Measurements from ENCODE around the gene ASIC1. TPM values are rescaled to one million over a fixed set of nuclear protein-coding genes. Genes with fewer than 3 reads are reported as not detected.

Gene ASIC1
- total RNA-seq, 2 donors from 2014 or later = 0.52 to 0.99 TPM

DNA sequence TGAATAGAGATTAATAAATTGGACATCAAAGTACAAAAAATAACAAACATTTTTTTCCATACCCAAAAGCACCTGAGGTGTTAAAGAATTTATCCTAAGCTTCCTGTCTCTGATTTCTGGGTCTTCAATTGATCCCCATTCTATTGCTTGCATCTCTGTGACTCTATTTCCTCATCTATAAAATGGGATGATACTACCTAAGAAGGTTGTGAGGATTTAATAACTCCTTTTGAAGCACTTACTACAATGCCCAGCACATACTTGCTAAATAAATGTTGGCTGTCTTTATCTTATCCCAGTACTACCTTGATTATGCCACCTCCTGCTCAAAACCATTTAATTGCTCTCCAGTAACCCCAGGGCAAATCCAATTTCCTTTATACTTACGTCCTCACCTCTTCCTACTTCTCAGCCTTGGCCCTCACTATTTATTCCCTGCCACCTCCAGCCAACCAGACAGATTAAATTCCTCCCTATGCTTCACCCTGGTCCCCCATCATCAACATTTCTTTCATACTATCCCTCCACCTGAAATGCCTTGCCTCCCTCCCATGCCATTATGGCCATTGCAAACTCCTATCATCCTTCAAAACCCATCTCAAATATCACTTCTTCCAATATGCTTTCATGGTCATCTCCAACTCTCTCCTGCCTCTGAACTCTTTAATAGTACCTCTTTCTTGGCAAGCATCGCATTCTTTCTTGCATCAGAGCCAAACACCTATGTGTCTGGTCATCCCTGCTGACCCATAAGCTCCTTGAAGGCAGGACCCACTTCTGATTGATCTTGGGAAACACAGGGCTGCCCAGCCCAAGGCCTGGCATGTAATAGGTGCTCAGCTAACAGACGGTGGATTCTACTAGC, 7.9 kb upstream of the ASIC1 start:
- H3K27me3 ChIP-seq = no peaks in the 10 kb centered on the region
- ATAC-seq = no peak
- H3K27ac ChIP-seq = no peak overlapping the region
- WGBS, 2 donors = 80 to 86% methylated on average over 3 of the region's 3 CpGs
- DNase-seq = no peak
- H3K4me3 ChIP-seq = no peak overlapping the region
- no peaks in the 10 kb centered on the region for H3K36me3 ChIP-seq (replicated peaks in 1 of 2; ENCODE audit: insufficient read depth in 1 of 2, low read depth in 2 of 2)
- H3K9me3 ChIP-seq = no peaks in the 10 kb centered on the region
- H3K4me1 ChIP-seq = peaks cover 10% of the 10 kb centered on the region
- TF ChIP-seq, protein P1, sequence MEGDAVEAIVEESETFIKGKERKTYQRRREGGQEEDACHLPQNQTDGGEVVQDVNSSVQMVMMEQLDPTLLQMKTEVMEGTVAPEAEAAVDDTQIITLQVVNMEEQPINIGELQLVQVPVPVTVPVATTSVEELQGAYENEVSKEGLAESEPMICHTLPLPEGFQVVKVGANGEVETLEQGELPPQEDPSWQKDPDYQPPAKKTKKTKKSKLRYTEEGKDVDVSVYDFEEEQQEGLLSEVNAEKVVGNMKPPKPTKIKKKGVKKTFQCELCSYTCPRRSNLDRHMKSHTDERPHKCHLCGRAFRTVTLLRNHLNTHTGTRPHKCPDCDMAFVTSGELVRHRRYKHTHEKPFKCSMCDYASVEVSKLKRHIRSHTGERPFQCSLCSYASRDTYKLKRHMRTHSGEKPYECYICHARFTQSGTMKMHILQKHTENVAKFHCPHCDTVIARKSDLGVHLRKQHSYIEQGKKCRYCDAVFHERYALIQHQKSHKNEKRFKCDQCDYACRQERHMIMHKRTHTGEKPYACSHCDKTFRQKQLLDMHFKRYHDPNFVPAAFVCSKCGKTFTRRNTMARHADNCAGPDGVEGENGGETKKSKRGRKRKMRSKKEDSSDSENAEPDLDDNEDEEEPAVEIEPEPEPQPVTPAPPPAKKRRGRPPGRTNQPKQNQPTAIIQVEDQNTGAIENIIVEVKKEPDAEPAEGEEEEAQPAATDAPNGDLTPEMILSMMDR (IDR thresholded peaks at IDR 0.05) = no peak
- TF ChIP-seq POLR2A (IDR thresholded peaks at IDR 0.05) = no peak
- intact Hi-C loops (cut with DNase I) = no loop called here

DNA sequence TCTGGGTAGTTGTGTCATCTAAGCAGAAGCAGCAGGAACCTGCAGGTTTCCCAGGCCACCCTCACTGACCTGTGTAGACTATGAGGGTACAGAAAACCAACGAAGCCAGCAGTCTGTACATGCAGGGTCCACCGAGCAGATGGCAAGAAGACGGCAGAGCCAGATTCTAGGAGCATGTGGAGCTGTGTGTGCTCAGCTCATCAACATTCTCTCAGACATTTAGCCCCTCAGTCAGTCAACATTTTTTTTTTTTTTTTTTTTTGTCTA, 7.3 kb upstream of the ASIC1 start:
- DNase-seq (no peak), ATAC-seq (no peak)
- H3K4me1 ChIP-seq = peaks cover 10% of the 10 kb centered on the region
- no peaks in the 10 kb centered on the region for H3K36me3 ChIP-seq (replicated peaks in 1 of 2; ENCODE audit: insufficient read depth in 1 of 2, low read depth in 2 of 2)
- TF ChIP-seq POLR2A (IDR thresholded peaks at IDR 0.05) = no peak
- TF ChIP-seq, protein P1 (IDR thresholded peaks at IDR 0.05) = no peak
- 80 to 87% methylated on average over 3 of the region's 3 CpGs for WGBS, 2 donors
- H3K9me3 ChIP-seq = no peaks in the 10 kb centered on the region
- no peak overlapping the region for H3K27ac ChIP-seq
- no peaks in the 10 kb centered on the region for H3K27me3 ChIP-seq
- no peak overlapping the region for H3K4me3 ChIP-seq
- intact Hi-C loops (cut with DNase I) = no loop called here

DNA sequence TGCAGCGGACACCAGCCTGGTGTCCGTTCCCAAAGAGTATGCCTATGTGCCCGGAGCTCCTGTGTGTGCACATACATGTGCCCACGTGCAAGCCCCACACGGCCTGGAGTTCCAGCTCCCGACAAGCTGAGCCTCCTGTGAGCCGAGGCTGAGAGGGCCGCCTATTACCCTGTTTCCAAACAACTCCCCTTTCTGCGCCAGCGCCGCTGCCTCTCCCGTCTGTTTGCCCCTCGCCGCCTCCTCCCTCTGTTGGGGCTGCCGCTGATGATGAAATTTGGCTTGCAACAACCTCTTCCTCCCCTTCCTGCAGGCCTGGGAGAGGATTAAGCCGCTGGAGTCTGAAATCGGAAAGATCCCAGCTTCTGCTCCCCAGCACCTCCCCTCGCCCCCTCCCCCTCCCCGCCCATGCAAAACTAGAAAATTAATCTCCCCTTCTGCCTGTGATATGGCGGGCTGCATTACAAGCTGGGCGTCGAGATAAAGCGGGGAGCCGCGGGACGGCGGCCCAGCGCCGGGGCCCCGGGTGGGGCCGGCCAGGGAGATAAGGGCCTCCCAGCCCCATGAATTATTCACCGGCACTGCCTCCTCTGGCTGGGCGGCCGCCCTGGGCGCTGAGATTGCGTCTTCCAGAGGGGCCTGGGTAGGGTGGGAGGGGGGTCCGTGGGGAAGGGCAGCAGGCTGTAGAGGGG, 6.8 kb upstream of the ASIC1 start:
- intact Hi-C loops (cut with DNase I) = no loop called here
- H3K27ac ChIP-seq = peak overlapping the region in 1 of 4 donors; percentile 32
- 7 to 10% methylated on average over 14 to 37 of the region's 37 CpGs for WGBS, 2 donors
- no peaks in the 10 kb centered on the region for H3K36me3 ChIP-seq (replicated peaks in 1 of 2; ENCODE audit: insufficient read depth in 1 of 2, low read depth in 2 of 2)
- DNase-seq = peak; percentile 30 to 57 (median 53)
- peak; percentile 69 for ATAC-seq
- no peaks in the 10 kb centered on the region for H3K9me3 ChIP-seq
- H3K4me1 ChIP-seq = peaks cover 11% of the 10 kb centered on the region
- H3K27me3 ChIP-seq = peaks cover 0 to 1% of the 10 kb centered on the region in 2 donors
- no peak overlapping the region for H3K4me3 ChIP-seq
- TF ChIP-seq, protein P1 (IDR thresholded peaks at IDR 0.05) = peak in 1 of 7 experiments; percentile 4
- no peak for TF ChIP-seq POLR2A (IDR thresholded peaks at IDR 0.05)

DNA sequence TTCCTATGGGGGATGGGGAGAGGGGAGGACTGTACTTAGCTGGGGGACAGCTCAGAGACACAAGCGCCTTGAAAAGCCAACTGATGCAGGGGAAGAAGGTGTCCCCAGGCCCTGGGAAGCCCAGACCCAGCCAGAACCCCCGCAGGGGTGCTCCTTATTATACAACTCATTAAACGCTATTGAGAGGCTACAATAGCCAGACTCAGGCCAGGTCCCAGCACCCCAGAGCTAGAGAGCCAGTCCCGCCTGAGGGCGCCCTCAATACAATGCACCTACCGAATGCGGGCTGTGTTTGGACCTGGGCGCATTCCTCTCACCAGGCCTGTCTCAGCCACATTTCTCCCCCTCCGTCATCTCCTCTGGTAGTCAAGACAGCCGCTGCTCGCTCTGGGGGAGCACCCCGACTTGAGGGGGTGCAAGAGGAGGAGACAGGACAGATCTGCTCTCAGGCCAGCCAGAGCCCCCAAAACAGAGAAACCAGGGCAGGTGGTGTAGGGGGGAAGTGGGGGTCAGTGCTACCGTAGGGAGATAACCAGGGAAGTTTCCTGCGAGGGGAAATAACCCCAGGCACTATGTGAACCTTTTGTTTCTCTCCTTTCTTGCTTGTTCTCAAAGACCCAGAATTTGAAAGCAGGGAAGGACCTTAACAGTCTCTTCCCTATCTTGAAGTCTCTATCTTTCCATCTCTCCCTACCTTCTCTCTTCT, 6.1 kb upstream of the ASIC1 start:
- intact Hi-C loops (cut with DNase I) = no loop called here
- Histone ChIP-seq H3K36me3 (replicated peaks in 1 of 2; ENCODE audit: insufficient read depth in 1 of 2, low read depth in 2 of 2) (no peaks in the 10 kb centered on the region), H3K27ac (no peak overlapping the region), H3K9me3 (no peaks in the 10 kb centered on the region), H3K4me3 (no peak overlapping the region), H3K4me1 (peaks cover 18% of the 10 kb centered on the region), H3K27me3 (peaks cover 0 to 8% of the 10 kb centered on the region in 2 donors)
- 63 to 78% methylated on average over 14 of the region's 14 CpGs for WGBS, 2 donors
- no peak for ATAC-seq
- TF ChIP-seq, protein P1 (IDR thresholded peaks at IDR 0.05) = no peak
- no peak for TF ChIP-seq POLR2A (IDR thresholded peaks at IDR 0.05)
- no peak for DNase-seq
